NT2/D1 (cell line): ENCODE data around the gene CEP250.

ENCODE experiments used
- DNase-seq: peaks from one replicate; pipeline ENCODE4 v3.0.0-alpha.2; 2011; ENCODE audit warnings: low read depth, low spot score
- H3K27me3 ChIP-seq: 2 replicates; pipeline ENCODE4 v1.6.0; 2011; ENCODE audit warnings: mild to moderate bottlenecking; ENCODE audit not compliant: insufficient read length, insufficient read depth
- H3K36me3 ChIP-seq: 2 replicates; pipeline ENCODE4 v1.6.1; 2011; ENCODE audit warnings: mild to moderate bottlenecking, low read length, mixed read lengths; ENCODE audit not compliant: insufficient read depth, insufficient read length
- H3K4me1 ChIP-seq: 2 replicates; pipeline ENCODE4 v1.5.1; 2011; ENCODE audit not compliant: insufficient read depth, insufficient read length
- H3K4me3 ChIP-seq: 2 replicates; pipeline ENCODE4 v1.5.1; 2011; ENCODE audit warnings: low read depth; ENCODE audit not compliant: insufficient read length
- H3K9ac ChIP-seq: 2 replicates; pipeline ENCODE4 v1.6.0; 2011; ENCODE audit warnings: low read depth; ENCODE audit not compliant: insufficient read length
- H3K9me3 ChIP-seq: 2 replicates; pipeline ENCODE4 v1.5.1; 2011; ENCODE audit warnings: mild to moderate bottlenecking, low read length; ENCODE audit not compliant: insufficient read depth
- SUZ12 ChIP-seq: IDR thresholded peaks from 2 replicates; pipeline ENCODE4 v1.6.1; 2011; ENCODE audit not compliant: insufficient read length, insufficient read depth; ENCODE audit errors: extremely low read depth
- YY1 ChIP-seq: IDR thresholded peaks from 2 replicates; pipeline ENCODE4 v1.6.1; 2011; ENCODE audit not compliant: insufficient read length, insufficient read depth
- ZNF274 ChIP-seq: IDR thresholded peaks from 2 replicates; pipeline ENCODE4 v1.6.1; 2011; ENCODE audit warnings: mild to moderate bottlenecking, low read depth, low read length

Gene CEP250

GRCh38 chr20:35468671-35469334 is 13.4 kb downstream of the CEP250 start:
- H3K9ac ChIP-seq, result no peak overlapping the region
- no peaks in the 10 kb centered on the region for H3K9me3 ChIP-seq
- no peak overlapping the region for H3K4me3 ChIP-seq
- TF ChIP-seq SUZ12 (no peak), ZNF274 (no peak), YY1 (no peak)
- peaks cover 97% of the 10 kb centered on the region for H3K36me3 ChIP-seq
- no peaks in the 10 kb centered on the region for H3K4me1 ChIP-seq
- H3K27me3 ChIP-seq, result no peaks in the 10 kb centered on the region
- DNase-seq, result no peak

GRCh38 chr20:35472209-35472608 is 16.8 kb downstream of the CEP250 start:
- Histone ChIP-seq H3K4me3 (no peak overlapping the region), H3K36me3 (peaks cover 96% of the 10 kb centered on the region), H3K9me3 (no peaks in the 10 kb centered on the region), H3K9ac (no peak overlapping the region), H3K27me3 (no peaks in the 10 kb centered on the region), H3K4me1 (no peaks in the 10 kb centered on the region)
- TF ChIP-seq YY1 (no peak), ZNF274 (no peak), SUZ12 (no peak)
- no peak for DNase-seq

- Histone ChIP-seq H3K36me3 (peaks cover 96% of the 10 kb centered on the region), H3K9me3 (no peaks in the 10 kb centered on the region), H3K27me3 (no peaks in the 10 kb centered on the region), H3K9ac (no peak overlapping the region), H3K4me1 (no peaks in the 10 kb centered on the region), H3K4me3 (no peak overlapping the region)
- DNase-seq, result no peak
- TF ChIP-seq SUZ12 (no peak), YY1 (no peak), ZNF274 (no peak)
Observed at GRCh38 chr20:35473684-35474083, 18.3 kb downstream of the CEP250 start.

- Histone ChIP-seq H3K4me3 (no peak overlapping the region), H3K27me3 (no peaks in the 10 kb centered on the region), H3K36me3 (peaks cover 96% of the 10 kb centered on the region), H3K9me3 (no peaks in the 10 kb centered on the region), H3K4me1 (no peaks in the 10 kb centered on the region), H3K9ac (no peak overlapping the region)
- TF ChIP-seq YY1, result no peak
- no peak for TF ChIP-seq SUZ12
- TF ChIP-seq ZNF274, result no peak
- no peak for DNase-seq
Observed at GRCh38 chr20:35474303-35474871, 19.0 kb downstream of the CEP250 start.

- DNase-seq, result no peak
Observed at GRCh38 chr20:35476288-35476687, 20.9 kb downstream of the CEP250 start.

GRCh38 chr20:35478804-35479472 is 23.5 kb downstream of the CEP250 start:
- Histone ChIP-seq H3K9ac (no peak overlapping the region), H3K27me3 (no peaks in the 10 kb centered on the region), H3K4me3 (no peak overlapping the region), H3K9me3 (peaks cover 6% of the 10 kb centered on the region; the same call in 1 of the 2 replicates), H3K36me3 (peaks cover 79% of the 10 kb centered on the region), H3K4me1 (no peaks in the 10 kb centered on the region)
- no peak for TF ChIP-seq ZNF274
- TF ChIP-seq YY1, result no peak
- no peak for TF ChIP-seq SUZ12
- DNase-seq, result peak; percentile 18

More at GRCh38 chr20:35476288-35476687, 20.9 kb downstream of the CEP250 start:
- TF ChIP-seq SUZ12 (no peak), ZNF274 (no peak), YY1 (no peak)
- Histone ChIP-seq H3K4me3 (no peak overlapping the region), H3K4me1 (no peaks in the 10 kb centered on the region), H3K36me3 (peaks cover 93% of the 10 kb centered on the region), H3K27me3 (no peaks in the 10 kb centered on the region), H3K9me3 (no peaks in the 10 kb centered on the region), H3K9ac (no peak overlapping the region)

- no peak for DNase-seq
- H3K9ac ChIP-seq, result no peak overlapping the region
- no peak overlapping the region for H3K4me3 ChIP-seq
- H3K27me3 ChIP-seq, result no peaks in the 10 kb centered on the region
- TF ChIP-seq YY1 (no peak), ZNF274 (no peak), SUZ12 (no peak)
- peaks cover 7% of the 10 kb centered on the region; the same call in 1 of the 2 replicates for H3K9me3 ChIP-seq
- H3K36me3 ChIP-seq, result peaks cover 79% of the 10 kb centered on the region
- H3K4me1 ChIP-seq, result no peaks in the 10 kb centered on the region
Observed at GRCh38 chr20:35479798-35480197, 24.4 kb downstream of the CEP250 start.
